ENCODE measurements around the gene HOXA5. TPM values are rescaled to one million over a fixed set of nuclear protein-coding genes. Genes with fewer than 3 reads are reported as not detected.

HOXA5 gene
- total and polyA plus RNA-seq, 2 donors (not counting 3 experiments of a cell fraction or from before 2014, with no cell fraction given) = 18.6 to 18.8 TPM

DNA sequence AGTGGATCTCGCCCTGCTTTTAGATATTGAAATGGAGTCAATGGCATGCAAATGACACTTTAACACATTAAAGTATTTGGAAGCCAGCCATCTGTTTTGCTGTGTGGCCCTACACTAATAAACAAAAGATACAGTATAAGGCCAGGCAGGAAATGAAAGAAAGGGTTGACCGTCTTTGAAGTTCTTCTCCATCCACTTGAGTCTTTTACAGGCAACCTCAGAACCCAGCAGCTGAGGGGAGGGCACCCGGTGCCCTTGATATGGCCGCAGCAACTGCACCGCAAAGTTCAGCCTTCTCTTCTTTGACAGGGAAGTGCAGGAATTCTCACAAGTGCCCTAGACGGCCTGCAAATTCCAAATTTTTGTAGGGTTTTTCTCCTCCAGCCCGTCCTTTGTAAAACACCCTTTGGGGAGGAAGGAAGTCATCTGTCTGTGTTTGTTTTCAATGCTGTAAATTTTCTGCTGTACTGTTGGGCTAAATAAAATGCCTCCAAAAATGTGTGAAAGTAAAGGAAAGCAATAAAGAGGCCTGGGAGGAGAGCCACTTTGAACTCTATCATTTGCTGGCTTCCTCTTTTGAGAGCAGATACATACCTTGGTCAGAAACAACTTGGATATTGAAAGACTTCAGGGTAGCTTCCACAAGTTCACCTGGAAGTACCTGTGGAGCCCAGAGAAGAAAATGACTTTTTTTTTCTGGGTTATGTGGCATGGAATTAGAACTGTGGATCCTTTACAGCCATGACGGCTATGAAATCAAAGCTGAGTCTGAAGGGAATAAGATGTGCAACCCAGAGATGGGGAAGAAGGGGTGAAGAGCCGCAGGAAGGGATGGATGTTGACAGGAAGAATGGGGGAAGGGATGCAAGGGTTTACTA, 51.3 kb downstream of the HOXA5 start:
- CTCF ChIA-PET = interaction anchor here (1.7 to 9.6 kb wide), 4 partner anchors 10 to 410 kb away, joined by 4 to 124 read pairs (median 5); partner anchors contain the start of gene SKAP2
- H4K20me1 ChIP-seq (replicated peaks; ENCODE audit: control insufficient read depth, extremely low read depth, insufficient read depth, low read length) = no peaks in the 10 kb centered on the region
- dilution Hi-C loops (cut with MboI; ENCODE audit: extremely low pct_ligation_motif_present, low sequenced_read_pairs) = no loop called here
- H3K27ac ChIP-seq (ENCODE audit: insufficient read depth, low read depth, low read length) = no peak overlapping the region
- no peaks in the 10 kb centered on the region for H3K9me1 ChIP-seq (replicated peaks; ENCODE audit: control insufficient read depth, extremely low read depth, insufficient read depth, low read length)
- intact Hi-C loops (cut with micrococcal nuclease) = no loop called here
- peaks cover 16% of the 10 kb centered on the region for H3K4me1 ChIP-seq (ENCODE audit: control insufficient read depth, extremely low read depth, insufficient read depth, low read length)
- DNase-seq (ENCODE audit: low read depth, low spot score) (no peak), FAIRE-seq (no peak)
- peaks cover 2 to 4% of the 10 kb centered on the region in 2 experiments for H3K27me3 ChIP-seq (ENCODE audit: control insufficient read depth in 2 of 2, insufficient read depth in 2 of 2, low read length in 2 of 2)
- no peaks in the 10 kb centered on the region for H3K9me3 ChIP-seq (replicated peaks; ENCODE audit: control insufficient read depth, insufficient read depth, low read length)
- peaks cover 19% of the 10 kb centered on the region for H3K79me2 ChIP-seq (ENCODE audit: control insufficient read depth, insufficient read depth, low read length)
- no peaks in the 10 kb centered on the region for H3K36me3 ChIP-seq (ENCODE audit: control insufficient read depth in 2 of 2, extremely low read depth in 1 of 2, insufficient read depth in 2 of 2, low read length in 2 of 2)
- no peak overlapping the region for H2AFZ ChIP-seq (ENCODE audit: low read depth, low read length)
- no peak overlapping the region for H3K9ac ChIP-seq (replicated peaks; ENCODE audit: extremely low read depth, insufficient read depth, low read length)
- TF ChIP-seq MYC (IDR thresholded peaks at IDR 0.05; ENCODE audit: low read depth, low read length) = no peak
- no TSS peak for BruUV-seq (replicated peaks)
- H3K4me2 ChIP-seq (ENCODE audit: insufficient read depth, low read length) = no peak overlapping the region
- POLR2A ChIA-PET = no interaction called here
- no peak overlapping the region for H3K4me3 ChIP-seq (replicated peaks in 1 of 3; ENCODE audit: insufficient read depth in 1 of 3, low read depth in 1 of 3, low read length in 3 of 3)

DNA sequence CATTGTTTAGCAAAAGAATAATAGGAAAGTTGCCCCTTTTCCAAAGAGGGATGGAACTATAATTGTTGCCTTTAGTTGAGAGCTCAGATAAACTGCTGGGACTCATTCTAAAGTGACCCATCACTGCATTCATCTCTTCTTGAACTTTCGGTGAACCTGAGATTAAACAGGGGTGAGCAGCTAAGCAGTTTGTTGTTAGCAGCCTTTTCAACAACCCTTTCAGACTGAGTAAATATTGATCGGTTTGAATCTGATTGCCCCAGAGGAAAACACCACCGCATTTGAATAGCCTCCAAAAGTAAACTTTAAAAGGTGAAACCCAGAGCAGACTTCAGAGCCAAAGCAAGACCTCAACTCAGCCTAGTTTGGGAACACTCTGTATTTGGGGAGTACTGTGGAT, 52.4 kb downstream of the HOXA5 start:
- BruUV-seq (replicated peaks) = no TSS peak
- no peak overlapping the region for H3K27ac ChIP-seq (ENCODE audit: insufficient read depth, low read depth, low read length)
- H3K9ac ChIP-seq (replicated peaks; ENCODE audit: extremely low read depth, insufficient read depth, low read length) = no peak overlapping the region
- DNase-seq (ENCODE audit: low read depth, low spot score) (no peak), FAIRE-seq (no peak)
- H3K4me2 ChIP-seq (ENCODE audit: insufficient read depth, low read length) = no peak overlapping the region
- no peak overlapping the region for H3K4me3 ChIP-seq (replicated peaks in 1 of 3; ENCODE audit: insufficient read depth in 1 of 3, low read depth in 1 of 3, low read length in 3 of 3)
- ChIA-PET POLR2A (no interaction called here), CTCF (interaction anchor here (1.7 kb wide), 1 partner anchor 9 kb away, joined by 5 read pairs; no protein-coding TSS in a partner anchor)
- no peaks in the 10 kb centered on the region for H4K20me1 ChIP-seq (replicated peaks; ENCODE audit: control insufficient read depth, extremely low read depth, insufficient read depth, low read length)
- dilution Hi-C loops (cut with MboI; ENCODE audit: extremely low pct_ligation_motif_present, low sequenced_read_pairs) (no loop called here), intact Hi-C loops (cut with micrococcal nuclease) (no loop called here)
- no peak for TF ChIP-seq POLR2AphosphoS5 (IDR thresholded peaks at IDR 0.05; ENCODE audit: insufficient read depth, low read depth, low read length)
- no peak for TF ChIP-seq POLR2A (IDR thresholded peaks at IDR 0.05; ENCODE audit: low read depth, low read length)
- no peak for TF ChIP-seq EZH2 (IDR thresholded peaks at IDR 0.05; ENCODE audit: borderline replicate concordance, low read depth, low read length, severe bottlenecking)
- TF ChIP-seq JUN (IDR thresholded peaks at IDR 0.05; ENCODE audit: borderline replicate concordance, insufficient read depth, insufficient read length, low read depth) = no peak
- TF ChIP-seq, protein P1, sequence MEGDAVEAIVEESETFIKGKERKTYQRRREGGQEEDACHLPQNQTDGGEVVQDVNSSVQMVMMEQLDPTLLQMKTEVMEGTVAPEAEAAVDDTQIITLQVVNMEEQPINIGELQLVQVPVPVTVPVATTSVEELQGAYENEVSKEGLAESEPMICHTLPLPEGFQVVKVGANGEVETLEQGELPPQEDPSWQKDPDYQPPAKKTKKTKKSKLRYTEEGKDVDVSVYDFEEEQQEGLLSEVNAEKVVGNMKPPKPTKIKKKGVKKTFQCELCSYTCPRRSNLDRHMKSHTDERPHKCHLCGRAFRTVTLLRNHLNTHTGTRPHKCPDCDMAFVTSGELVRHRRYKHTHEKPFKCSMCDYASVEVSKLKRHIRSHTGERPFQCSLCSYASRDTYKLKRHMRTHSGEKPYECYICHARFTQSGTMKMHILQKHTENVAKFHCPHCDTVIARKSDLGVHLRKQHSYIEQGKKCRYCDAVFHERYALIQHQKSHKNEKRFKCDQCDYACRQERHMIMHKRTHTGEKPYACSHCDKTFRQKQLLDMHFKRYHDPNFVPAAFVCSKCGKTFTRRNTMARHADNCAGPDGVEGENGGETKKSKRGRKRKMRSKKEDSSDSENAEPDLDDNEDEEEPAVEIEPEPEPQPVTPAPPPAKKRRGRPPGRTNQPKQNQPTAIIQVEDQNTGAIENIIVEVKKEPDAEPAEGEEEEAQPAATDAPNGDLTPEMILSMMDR (IDR thresholded peaks at IDR 0.05; ENCODE audit: extremely low read depth in 1 of 2, insufficient read depth in 1 of 2, low read depth in 1 of 2, low read length in 2 of 2) = no peak
- no peak for TF ChIP-seq FOS (IDR thresholded peaks at IDR 0.05; ENCODE audit: borderline replicate concordance, insufficient read depth, low read length)
- no peak for TF ChIP-seq GATA2 (IDR thresholded peaks at IDR 0.05; ENCODE audit: insufficient read depth, insufficient read length, low read depth, low read length)
- TF ChIP-seq MYC (IDR thresholded peaks at IDR 0.05; ENCODE audit: low read depth, low read length) = no peak
- TF ChIP-seq, protein P2, sequence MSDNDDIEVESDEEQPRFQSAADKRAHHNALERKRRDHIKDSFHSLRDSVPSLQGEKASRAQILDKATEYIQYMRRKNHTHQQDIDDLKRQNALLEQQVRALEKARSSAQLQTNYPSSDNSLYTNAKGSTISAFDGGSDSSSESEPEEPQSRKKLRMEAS (IDR thresholded peaks at IDR 0.05; ENCODE audit: insufficient read depth, insufficient read length) = no peak
- H2AFZ ChIP-seq (ENCODE audit: low read depth, low read length) = no peak overlapping the region
- H3K9me3 ChIP-seq (replicated peaks; ENCODE audit: control insufficient read depth, insufficient read depth, low read length) = no peaks in the 10 kb centered on the region
- peaks cover 2 to 4% of the 10 kb centered on the region in 2 experiments for H3K27me3 ChIP-seq (ENCODE audit: control insufficient read depth in 2 of 2, insufficient read depth in 2 of 2, low read length in 2 of 2)
- no peaks in the 10 kb centered on the region for H3K9me1 ChIP-seq (replicated peaks; ENCODE audit: control insufficient read depth, extremely low read depth, insufficient read depth, low read length)
- H3K79me2 ChIP-seq (ENCODE audit: control insufficient read depth, insufficient read depth, low read length) = peaks cover 8% of the 10 kb centered on the region
- no peaks in the 10 kb centered on the region for H3K36me3 ChIP-seq (ENCODE audit: control insufficient read depth in 2 of 2, extremely low read depth in 1 of 2, insufficient read depth in 2 of 2, low read length in 2 of 2)
- H3K4me1 ChIP-seq (ENCODE audit: control insufficient read depth, extremely low read depth, insufficient read depth, low read length) = peaks cover 15% of the 10 kb centered on the region
